Measurements from ENCODE around the gene ZNF468. TPM values are rescaled to one million over a fixed set of nuclear protein-coding genes. Genes with fewer than 3 reads are reported as not detected.
"Not testable (repeated sequence)": the region's sequence is repeated elsewhere in the genome, so short reads cannot be mapped to it uniquely, and the experiment has no call there.

ZNF468 gene
- total and polyA plus RNA-seq, 2 donors from 2014 or later: 10.2 to 21.1 TPM

GRCh38 chr19:52809801-52810200 is 47.6 kb downstream of the ZNF468 start:
- Histone ChIP-seq H3K9ac (ENCODE audit: low read length in 3 of 3) (no peak overlapping the region), H3K27me3 (ENCODE audit: control insufficient read depth, insufficient read depth, low read length) (no peaks in the 10 kb centered on the region), H3K27ac (ENCODE audit: low read depth in 2 of 2, low read length in 2 of 2) (no peak overlapping the region), H3K36me3 (ENCODE audit: control insufficient read depth in 2 of 3, insufficient read depth in 3 of 3, low read length in 3 of 3) (peaks cover 0 to 8% (median 0%) of the 10 kb centered on the region in 3 donors), H3K4me3 (ENCODE audit: low read length in 3 of 3) (no peak overlapping the region), H3K9me3 (ENCODE audit: control insufficient read depth in 2 of 3, insufficient read depth in 1 of 3, low read length in 3 of 3) (no peaks in the 10 kb centered on the region), H3K4me1 (ENCODE audit: control insufficient read depth in 2 of 3, insufficient read depth in 2 of 3, low read depth in 1 of 3, low read length in 3 of 3) (no peaks in the 10 kb centered on the region)
- FAIRE-seq (no peak), DNase-seq (no peak)
- TF ChIP-seq CTCF (IDR thresholded peaks at IDR 0.05; ENCODE audit: borderline replicate concordance, extremely low read depth, insufficient read depth): no peak
- intact Hi-C loops (cut with DNase I): no loop called here

- H3K27ac ChIP-seq (ENCODE audit: low read depth in 2 of 2, low read length in 2 of 2); DNase-seq; intact Hi-C loops (cut with DNase I); H3K27me3 ChIP-seq (ENCODE audit: control insufficient read depth, insufficient read depth, low read length); H3K9ac ChIP-seq (ENCODE audit: low read length in 3 of 3); FAIRE-seq; H3K4me1 ChIP-seq (ENCODE audit: control insufficient read depth in 2 of 3, insufficient read depth in 2 of 3, low read depth in 1 of 3, low read length in 3 of 3); H3K4me3 ChIP-seq (ENCODE audit: low read length in 3 of 3): not testable (repeated sequence)
- H3K9me3 ChIP-seq (ENCODE audit: control insufficient read depth in 2 of 3, insufficient read depth in 1 of 3, low read length in 3 of 3): peaks cover 10 to 56% (median 27%) of the 10 kb centered on the region in 3 donors
- peaks cover 10 to 16% (median 13%) of the 10 kb centered on the region in 3 donors for H3K36me3 ChIP-seq (ENCODE audit: control insufficient read depth in 2 of 3, insufficient read depth in 3 of 3, low read length in 3 of 3)
Observed at GRCh38 chr19:52799950-52800640, 57.3 kb downstream of the ZNF468 start.

GRCh38 chr19:52789440-52789839 is 68.0 kb downstream of the ZNF468 start:
- Histone ChIP-seq H3K9me3 (ENCODE audit: control insufficient read depth in 2 of 3, insufficient read depth in 1 of 3, low read length in 3 of 3) (peaks cover 0 to 3% (median 0%) of the 10 kb centered on the region in 3 donors), H3K4me1 (ENCODE audit: control insufficient read depth in 2 of 3, insufficient read depth in 2 of 3, low read depth in 1 of 3, low read length in 3 of 3) (peaks cover 0 to 2% (median 0%) of the 10 kb centered on the region in 3 donors), H3K4me3 (ENCODE audit: low read length in 3 of 3) (no peak overlapping the region), H3K36me3 (ENCODE audit: control insufficient read depth in 2 of 3, insufficient read depth in 3 of 3, low read length in 3 of 3) (no peaks in the 10 kb centered on the region), H3K27me3 (ENCODE audit: control insufficient read depth, insufficient read depth, low read length) (no peaks in the 10 kb centered on the region), H3K9ac (ENCODE audit: low read length in 3 of 3) (no peak overlapping the region), H3K27ac (ENCODE audit: low read depth in 2 of 2, low read length in 2 of 2) (no peak overlapping the region)
- intact Hi-C loops (cut with DNase I): no loop called here
- FAIRE-seq: no peak
- TF ChIP-seq CTCF (IDR thresholded peaks at IDR 0.05; ENCODE audit: borderline replicate concordance, extremely low read depth, insufficient read depth): no peak
- DNase-seq: no peak

Other genes with a start within 250 kb of the ZNF468 start
- 90.4 TPM for gene ZNF83, start 219.3 kb downstream of the ZNF468 start, total RNA-seq
- gene ZNF83, start 219.3 kb downstream of the ZNF468 start, polyA plus RNA-seq (ENCODE audit: insufficient read depth, low read depth, low replicate concordance): 51.8 TPM
- 42.7 TPM for gene ZNF611, start 122.6 kb downstream of the ZNF468 start, total RNA-seq
- 3.6 TPM for gene ZNF611, start 122.6 kb downstream of the ZNF468 start, polyA plus RNA-seq (ENCODE audit: insufficient read depth, low read depth, low replicate concordance)
- 9.4 TPM for gene ZNF600, start 70.8 kb downstream of the ZNF468 start, total RNA-seq
- gene ZNF600, start 70.8 kb downstream of the ZNF468 start, polyA plus RNA-seq (ENCODE audit: insufficient read depth, low read depth, low replicate concordance): 4.1 TPM
- gene ZNF28, start 36.0 kb downstream of the ZNF468 start, total RNA-seq: 20.0 TPM
- gene ZNF28, start 36.0 kb downstream of the ZNF468 start, polyA plus RNA-seq (ENCODE audit: insufficient read depth, low read depth, low replicate concordance): 10.0 TPM
- 25.8 TPM for gene ZNF320, start 40.0 kb upstream of the ZNF468 start, total RNA-seq
- gene ZNF320, start 40.0 kb upstream of the ZNF468 start, polyA plus RNA-seq (ENCODE audit: insufficient read depth, low read depth, low replicate concordance): 3.2 TPM
- 22.6 TPM for gene ZNF888, start 65.8 kb upstream of the ZNF468 start, total RNA-seq
- gene ZNF888, start 65.8 kb upstream of the ZNF468 start, polyA plus RNA-seq (ENCODE audit: insufficient read depth, low read depth, low replicate concordance): 3.4 TPM
- 16.6 TPM for gene ZNF816, start 105.3 kb upstream of the ZNF468 start, total RNA-seq
- gene ZNF816, start 105.3 kb upstream of the ZNF468 start, polyA plus RNA-seq (ENCODE audit: insufficient read depth, low read depth, low replicate concordance): 4.4 TPM
- not detected for gene ERVV-1, start 156.3 kb upstream of the ZNF468 start, total RNA-seq
- not detected for gene ERVV-1, start 156.3 kb upstream of the ZNF468 start, polyA plus RNA-seq (ENCODE audit: insufficient read depth, low read depth, low replicate concordance)
- gene ERVV-2, start 187.1 kb upstream of the ZNF468 start, total RNA-seq: not detected
- not detected for gene ERVV-2, start 187.1 kb upstream of the ZNF468 start, polyA plus RNA-seq (ENCODE audit: insufficient read depth, low read depth, low replicate concordance)
- gene ZNF160, start 245.8 kb upstream of the ZNF468 start, total RNA-seq: 38.2 TPM
- gene ZNF160, start 245.8 kb upstream of the ZNF468 start, polyA plus RNA-seq (ENCODE audit: insufficient read depth, low read depth, low replicate concordance): 9.5 TPM

Measured in kidney (tissue), 14 donors.